Esophagus squamous epithelium (tissue), 4 donors: ENCODE data around the gene CNP.
"Not testable (repeated sequence)": the region's sequence is repeated elsewhere in the genome, so short reads cannot be mapped to it uniquely, and the experiment has no call there.

ENCODE experiments used
- CTCF ChIP-seq, 6 experiments: fragments of 450-650 bp in 4 of 6; fragments of 200-600 bp in 2 of 6; sonication (generic) in 2 of 6; IDR thresholded peaks; one replicate each; pipeline ENCODE4 v1.5.1; 2016 to 2019; ENCODE audit warnings: antibody characterized with exemption in 6 of 6, mild to moderate bottlenecking in 4 of 6, moderate library complexity in 4 of 6
- POLR2A ChIP-seq, 4 donors: fragments of 450-650 bp; IDR thresholded peaks; one replicate each; pipeline ENCODE4 v1.6.1; 2017; ENCODE audit warnings: antibody characterized with exemption in 4 of 4, mild to moderate bottlenecking in 4 of 4, moderate library complexity in 3 of 4

DNA sequence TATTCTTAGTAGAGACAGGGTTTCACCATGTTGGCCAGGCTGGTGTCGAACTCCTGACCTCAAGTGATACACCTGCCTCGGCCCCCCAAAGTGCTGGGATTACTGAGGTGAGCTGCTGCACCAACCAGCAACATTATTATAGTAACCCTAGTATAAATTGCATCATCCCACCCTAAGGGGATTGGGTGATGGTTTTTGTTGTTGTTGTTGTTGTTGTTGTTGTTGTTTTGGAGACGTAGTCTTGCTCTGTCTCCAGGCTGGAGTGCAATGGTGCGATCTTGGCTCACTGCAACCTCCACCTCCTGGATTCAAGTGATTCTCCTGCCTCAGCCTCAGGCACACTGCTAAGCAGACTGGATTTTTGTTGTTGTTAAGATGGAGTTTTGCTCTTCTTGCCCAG, 34.9 kb upstream of the CNP start:
- TF ChIP-seq CTCF, POLR2A (IDR thresholded peaks at IDR 0.05): not testable (repeated sequence)
